SU-DHL-6 (cell line): ENCODE measurements around the gene HP.

Source experiments
- H2AFZ ChIP-seq: fragments of 200-600 bp; sonication (generic); 2 replicates; pipeline ENCODE4 v1.6.1; 2014; ENCODE audit warnings: low read depth, mild to moderate bottlenecking, moderate library complexity, mixed read lengths, antibody characterized with exemption, low read length; ENCODE audit not compliant: severe bottlenecking
- H3F3A ChIP-seq: fragments of 200-600 bp; shearing (Covaris generic); 2 replicates; pipeline ENCODE4 v1.6.0; 2016; ENCODE audit warnings: antibody characterized with exemption, mild to moderate bottlenecking; ENCODE audit not compliant: insufficient read depth
- H3K27ac ChIP-seq: fragments of 200-600 bp; sonication (generic); 2 replicates; pipeline ENCODE4 v1.5.1; 2016; ENCODE audit warnings: low read depth, mild to moderate bottlenecking, low read length, moderate library complexity, mixed read lengths
- H3K27me3 ChIP-seq: fragments of 200-600 bp; sonication (generic), shearing (Covaris generic); 2 replicates; pipeline ENCODE4 v1.6.0; 2014; ENCODE audit warnings: mild to moderate bottlenecking, low read length
- H3K36me3 ChIP-seq: fragments of 200-600 bp; sonication (generic); 2 replicates; pipeline ENCODE4 v1.6.1; 2014; ENCODE audit warnings: mild to moderate bottlenecking, low read length, mixed read lengths
- H3K4me2 ChIP-seq: fragments of 300-600, 200-600 bp; shearing (Covaris generic), sonication (generic); 2 replicates; pipeline ENCODE4 v1.6.0; 2014; ENCODE audit warnings: low read length, low read depth, mild to moderate bottlenecking; ENCODE audit not compliant: poor library complexity, severe bottlenecking
- H3K4me3 ChIP-seq: fragments of 200-600 bp; sonication (generic); 2 replicates; pipeline ENCODE4 v1.5.1; 2014; ENCODE audit warnings: antibody characterized with exemption, low read length, mild to moderate bottlenecking, mixed read lengths; ENCODE audit not compliant: insufficient read depth, poor library complexity, severe bottlenecking
- H3K79me2 ChIP-seq: fragments of 200-600 bp; sonication (generic); 2 replicates; pipeline ENCODE4 v1.6.1; 2014; ENCODE audit warnings: mild to moderate bottlenecking, low read length, moderate library complexity; ENCODE audit not compliant: insufficient read depth
- H3K9ac ChIP-seq: fragments of 200-600 bp; sonication (generic); 2 replicates; pipeline ENCODE4 v1.7.0; 2014; ENCODE audit warnings: mild to moderate bottlenecking, low read length
- H3K9me2 ChIP-seq: fragments of 200-600 bp; sonication (generic); replicated peaks from 2 replicates; pipeline ENCODE4 v1.6.1; 2014; ENCODE audit warnings: low read length; ENCODE audit not compliant: insufficient read depth
- H3K9me3 ChIP-seq: fragments of 200-600 bp; sonication (generic); 2 replicates; pipeline ENCODE4 v1.6.1; 2014; ENCODE audit warnings: low read length, mixed read lengths; ENCODE audit not compliant: insufficient read depth
- H4K20me1 ChIP-seq: fragments of 200-600 bp; sonication (generic); 2 replicates; pipeline ENCODE4 v1.6.1; 2014; ENCODE audit warnings: low read depth, mild to moderate bottlenecking, antibody characterized with exemption, low read length, moderate library complexity, mixed read lengths
- EZH2phosphoT487 ChIP-seq: fragments of 200-600 bp; sonication (generic), shearing (Covaris generic); conservative IDR thresholded peaks from 2 replicates; pipeline ENCODE4 v1.6.1; 2018; ENCODE audit warnings: mild to moderate bottlenecking, antibody characterized with exemption, low read length, moderate library complexity, mixed read lengths
- TF ChIP-seq, protein P1 (sequence below): fragments of 200-600 bp; sonication (generic); IDR thresholded peaks from one replicate; pipeline ENCODE4 v1.5.1; 2017; ENCODE audit warnings: antibody characterized with exemption, mild to moderate bottlenecking, low read length, moderate library complexity; ENCODE audit not compliant: insufficient read depth, poor library complexity, severe bottlenecking

The HP gene

DNA sequence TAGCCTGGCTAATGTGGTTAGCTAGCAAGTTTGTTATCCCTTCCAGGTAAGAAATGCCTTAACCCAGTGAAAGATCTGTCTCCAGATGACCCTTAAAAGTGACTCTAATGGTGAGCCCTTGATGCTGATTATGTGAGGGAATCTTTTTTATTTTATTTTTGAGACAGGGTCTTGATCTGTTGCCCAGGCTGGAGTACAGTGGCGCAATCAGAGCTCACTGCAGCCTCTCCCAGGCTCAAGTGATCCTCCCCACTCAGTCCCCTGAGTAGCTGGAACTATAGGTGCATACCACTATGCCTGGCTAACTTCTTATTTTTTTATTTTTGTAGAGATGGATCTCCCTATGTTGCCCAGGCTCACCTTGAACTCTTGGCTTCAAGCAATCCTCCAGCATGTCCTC lies 10.8 kb upstream of the HP start:
- TF ChIP-seq, protein P1, sequence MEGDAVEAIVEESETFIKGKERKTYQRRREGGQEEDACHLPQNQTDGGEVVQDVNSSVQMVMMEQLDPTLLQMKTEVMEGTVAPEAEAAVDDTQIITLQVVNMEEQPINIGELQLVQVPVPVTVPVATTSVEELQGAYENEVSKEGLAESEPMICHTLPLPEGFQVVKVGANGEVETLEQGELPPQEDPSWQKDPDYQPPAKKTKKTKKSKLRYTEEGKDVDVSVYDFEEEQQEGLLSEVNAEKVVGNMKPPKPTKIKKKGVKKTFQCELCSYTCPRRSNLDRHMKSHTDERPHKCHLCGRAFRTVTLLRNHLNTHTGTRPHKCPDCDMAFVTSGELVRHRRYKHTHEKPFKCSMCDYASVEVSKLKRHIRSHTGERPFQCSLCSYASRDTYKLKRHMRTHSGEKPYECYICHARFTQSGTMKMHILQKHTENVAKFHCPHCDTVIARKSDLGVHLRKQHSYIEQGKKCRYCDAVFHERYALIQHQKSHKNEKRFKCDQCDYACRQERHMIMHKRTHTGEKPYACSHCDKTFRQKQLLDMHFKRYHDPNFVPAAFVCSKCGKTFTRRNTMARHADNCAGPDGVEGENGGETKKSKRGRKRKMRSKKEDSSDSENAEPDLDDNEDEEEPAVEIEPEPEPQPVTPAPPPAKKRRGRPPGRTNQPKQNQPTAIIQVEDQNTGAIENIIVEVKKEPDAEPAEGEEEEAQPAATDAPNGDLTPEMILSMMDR = no peak
- TF ChIP-seq EZH2phosphoT487 = no peak
- H3K4me3 ChIP-seq = no peak overlapping the region
- H3K9me3 ChIP-seq = no peaks in the 10 kb centered on the region
- no peaks in the 10 kb centered on the region for H3K79me2 ChIP-seq
- H3K27ac ChIP-seq = no peak overlapping the region
- no peaks in the 10 kb centered on the region for H3F3A ChIP-seq
- H2AFZ ChIP-seq = no peak overlapping the region
- H3K4me2 ChIP-seq = no peak overlapping the region
- H4K20me1 ChIP-seq = no peaks in the 10 kb centered on the region
- no peaks in the 10 kb centered on the region for H3K36me3 ChIP-seq
- H3K9ac ChIP-seq = no peak overlapping the region
- H3K27me3 ChIP-seq = no peaks in the 10 kb centered on the region
- H3K9me2 ChIP-seq = no peaks in the 10 kb centered on the region

DNA sequence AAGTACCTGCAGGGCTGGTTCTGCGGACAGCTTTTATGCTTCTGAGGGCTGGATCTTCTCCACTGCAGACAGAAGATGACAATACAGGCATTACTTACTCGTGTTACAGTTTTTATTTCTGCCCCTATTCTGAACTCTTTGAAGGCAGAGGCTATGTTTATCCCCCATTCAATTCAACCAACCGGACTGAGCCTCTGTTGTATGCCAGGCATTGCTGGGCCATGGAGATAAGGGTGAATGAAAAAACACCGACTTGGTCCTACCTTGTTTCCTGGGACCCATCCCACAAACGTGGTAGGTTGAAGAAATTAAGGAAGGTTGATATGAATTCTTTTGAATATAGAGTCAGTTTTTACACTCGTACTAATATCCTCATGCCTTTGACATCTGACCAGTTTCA lies 10.0 kb upstream of the HP start:
- Histone ChIP-seq H3K4me2 (no peak overlapping the region), H2AFZ (no peak overlapping the region), H3F3A (no peaks in the 10 kb centered on the region), H3K27me3 (no peaks in the 10 kb centered on the region), H4K20me1 (no peaks in the 10 kb centered on the region), H3K9ac (no peak overlapping the region), H3K79me2 (no peaks in the 10 kb centered on the region), H3K36me3 (no peaks in the 10 kb centered on the region), H3K4me3 (no peak overlapping the region), H3K9me2 (no peaks in the 10 kb centered on the region), H3K9me3 (no peaks in the 10 kb centered on the region; the same call in 1 of the 2 replicates), H3K27ac (no peak overlapping the region)
- no peak for TF ChIP-seq EZH2phosphoT487
- TF ChIP-seq, protein P1 = no peak

GRCh38 chr16:72044825-72045359 lies 9.4 kb upstream of the HP start:
- Histone ChIP-seq H3K4me3 (no peak overlapping the region), H3K4me2 (no peak overlapping the region), H3K9me2 (no peaks in the 10 kb centered on the region), H2AFZ (no peak overlapping the region), H3K27me3 (no peaks in the 10 kb centered on the region), H3K27ac (no peak overlapping the region), H3K36me3 (no peaks in the 10 kb centered on the region), H3K79me2 (no peaks in the 10 kb centered on the region), H4K20me1 (no peaks in the 10 kb centered on the region), H3K9ac (no peak overlapping the region), H3K9me3 (peaks cover 6% of the 10 kb centered on the region; the same call in 1 of the 2 replicates), H3F3A (no peaks in the 10 kb centered on the region)
- TF ChIP-seq, protein P1 = no peak
- TF ChIP-seq EZH2phosphoT487 = no peak
